Tongue (tissue), 2 donors: Measurements from ENCODE around the gene CLSTN2. TPM values are rescaled to one million over a fixed set of nuclear protein-coding genes. Genes with fewer than 3 reads are reported as not detected.

Experiments
- DNase-seq: peaks from one replicate; pipeline ENCODE4 v3.0.0-alpha.2; 2015
- total RNA-seq: library from RNA; depleted of rRNA; stranded (reverse); fragments of >200 nt; gene quantifications from one replicate; pipeline ENCODE4 v1.2.3, GENCODE V29; 2014

The CLSTN2 gene
- total RNA-seq, 1 donor from 2014 or later = 20.1 TPM

- peak; percentile 36 for DNase-seq
These were observed 72.1 kb downstream of the CLSTN2 start for GRCh38 chr3:140007081-140007480.

- DNase-seq = peak; percentile 91
These were observed 73.2 kb downstream of the CLSTN2 start for GRCh38 chr3:140007911-140008869.

- DNase-seq = no peak
These were observed 75.4 kb downstream of the CLSTN2 start for GRCh38 chr3:140010391-140010790.

- no peak for DNase-seq
These were observed 76.1 kb downstream of the CLSTN2 start for GRCh38 chr3:140011086-140011485.

- DNase-seq = no peak
These were observed 76.8 kb downstream of the CLSTN2 start for GRCh38 chr3:140011611-140012277.

GRCh38 chr3:140013220-140013619, 78.2 kb downstream of the CLSTN2 start:
- DNase-seq = no peak

GRCh38 chr3:140014831-140015495, 80.0 kb downstream of the CLSTN2 start:
- no peak for DNase-seq

GRCh38 chr3:140015741-140016140, 80.8 kb downstream of the CLSTN2 start:
- no peak for DNase-seq

GRCh38 chr3:140018556-140018955, 83.6 kb downstream of the CLSTN2 start:
- no peak for DNase-seq

GRCh38 chr3:140019946-140020345, 85.0 kb downstream of the CLSTN2 start:
- DNase-seq = no peak

- no peak for DNase-seq
These were observed 85.6 kb downstream of the CLSTN2 start for GRCh38 chr3:140020541-140020940.

GRCh38 chr3:140021269-140021668, 86.3 kb downstream of the CLSTN2 start:
- DNase-seq = no peak

GRCh38 chr3:140022066-140022770, 87.2 kb downstream of the CLSTN2 start:
- DNase-seq = peak; percentile 26

- peak; percentile 76 for DNase-seq
These were observed 88.9 kb downstream of the CLSTN2 start for GRCh38 chr3:140023616-140024530.

GRCh38 chr3:140031170-140031569, 96.2 kb downstream of the CLSTN2 start:
- no peak for DNase-seq

GRCh38 chr3:140034058-140034457, 99.1 kb downstream of the CLSTN2 start:
- no peak for DNase-seq

- no peak for DNase-seq
These were observed 100.9 kb downstream of the CLSTN2 start for GRCh38 chr3:140035871-140036270.

GRCh38 chr3:140050396-140050795, 115.4 kb downstream of the CLSTN2 start:
- DNase-seq = no peak

GRCh38 chr3:140051019-140051957, 116.3 kb downstream of the CLSTN2 start:
- DNase-seq = peak; percentile 57
